ENCODE measurements around the gene SLC25A43. TPM values are rescaled to one million over a fixed set of nuclear protein-coding genes. Genes with fewer than 3 reads are reported as not detected.
A peak's percentile ranks its signal among the peaks of the same experiment; 100 is the strongest.

Gene SLC25A43
- total RNA-seq, 4 donors from 2014 or later: 0.87 to 2.7 (median 1.8) TPM

- Histone ChIP-seq H3K36me3 (peaks cover 0 to 16% of the 10 kb centered on the region in 2 donors), H3K9me3 (no peaks in the 10 kb centered on the region), H3K27ac (no peak overlapping the region), H3K27me3 (no peaks in the 10 kb centered on the region), H3K4me3 (no peak overlapping the region), H3K4me1 (peaks cover 1 to 4% of the 10 kb centered on the region in 2 donors)
- TF ChIP-seq, protein P1, sequence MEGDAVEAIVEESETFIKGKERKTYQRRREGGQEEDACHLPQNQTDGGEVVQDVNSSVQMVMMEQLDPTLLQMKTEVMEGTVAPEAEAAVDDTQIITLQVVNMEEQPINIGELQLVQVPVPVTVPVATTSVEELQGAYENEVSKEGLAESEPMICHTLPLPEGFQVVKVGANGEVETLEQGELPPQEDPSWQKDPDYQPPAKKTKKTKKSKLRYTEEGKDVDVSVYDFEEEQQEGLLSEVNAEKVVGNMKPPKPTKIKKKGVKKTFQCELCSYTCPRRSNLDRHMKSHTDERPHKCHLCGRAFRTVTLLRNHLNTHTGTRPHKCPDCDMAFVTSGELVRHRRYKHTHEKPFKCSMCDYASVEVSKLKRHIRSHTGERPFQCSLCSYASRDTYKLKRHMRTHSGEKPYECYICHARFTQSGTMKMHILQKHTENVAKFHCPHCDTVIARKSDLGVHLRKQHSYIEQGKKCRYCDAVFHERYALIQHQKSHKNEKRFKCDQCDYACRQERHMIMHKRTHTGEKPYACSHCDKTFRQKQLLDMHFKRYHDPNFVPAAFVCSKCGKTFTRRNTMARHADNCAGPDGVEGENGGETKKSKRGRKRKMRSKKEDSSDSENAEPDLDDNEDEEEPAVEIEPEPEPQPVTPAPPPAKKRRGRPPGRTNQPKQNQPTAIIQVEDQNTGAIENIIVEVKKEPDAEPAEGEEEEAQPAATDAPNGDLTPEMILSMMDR (IDR thresholded peaks at IDR 0.05 in 4 of 5, conservative IDR thresholded peaks at IDR 0.05 in 1 of 5): no peak
- TF ChIP-seq POLR2A (IDR thresholded peaks at IDR 0.05): no peak
- intact Hi-C loops (cut with DNase I; ENCODE audit: low total_unique reads): no loop called here
- in situ Hi-C loops (cut with MboI; ENCODE audit: low sequenced_read_pairs in 4 of 4): no loop called here
- no peak for ATAC-seq
- no peak for DNase-seq
Measured at GRCh38 chrX:119474615-119475388, 75.7 kb downstream of the SLC25A43 start.

DNA sequence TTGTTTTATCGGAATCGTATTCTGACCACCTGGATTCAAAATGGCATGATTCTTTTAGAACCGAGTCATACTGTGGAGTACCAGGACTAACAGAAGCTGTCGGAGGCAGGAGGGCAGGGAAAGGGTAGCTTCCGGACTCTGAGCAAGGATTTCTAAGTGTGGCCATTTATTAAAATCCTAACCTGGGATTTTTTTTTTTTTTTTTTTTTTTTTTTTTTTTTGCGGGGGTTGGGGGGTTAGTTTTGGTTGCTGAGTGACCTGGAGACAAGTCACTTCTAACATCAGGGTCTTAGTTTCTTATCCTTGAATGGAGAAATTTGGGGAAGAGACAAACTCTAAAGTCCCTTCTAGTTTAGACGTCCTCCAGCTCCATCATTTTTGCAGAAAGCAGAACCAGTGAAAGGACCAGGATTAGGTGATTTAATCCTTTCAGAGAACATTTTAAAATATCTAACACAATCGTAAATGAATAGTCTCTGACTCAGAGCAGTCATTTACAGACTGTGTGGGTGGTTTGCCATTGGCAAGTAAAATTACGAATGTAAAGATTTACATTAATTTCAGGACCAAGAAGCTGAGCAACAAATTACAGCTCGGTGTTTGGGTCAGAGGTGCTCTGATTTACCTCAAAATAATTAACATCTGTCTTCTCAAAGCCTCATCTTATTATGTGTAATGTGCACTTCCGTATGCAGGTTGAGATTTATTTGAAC, 76.4 kb downstream of the SLC25A43 start:
- H3K36me3 ChIP-seq: peaks cover 0 to 10% of the 10 kb centered on the region in 2 donors
- intact Hi-C loops (cut with DNase I; ENCODE audit: low total_unique reads) (no loop called here), in situ Hi-C loops (cut with MboI; ENCODE audit: low sequenced_read_pairs in 4 of 4) (no loop called here)
- H3K4me3 ChIP-seq: no peak overlapping the region
- H3K27ac ChIP-seq: no peak overlapping the region
- peaks cover 0 to 4% of the 10 kb centered on the region in 2 donors for H3K4me1 ChIP-seq
- no peaks in the 10 kb centered on the region for H3K27me3 ChIP-seq
- H3K9me3 ChIP-seq: no peaks in the 10 kb centered on the region
- DNase-seq (no peak), ATAC-seq (no peak)
- TF ChIP-seq, protein P1 (IDR thresholded peaks at IDR 0.05 in 4 of 5, conservative IDR thresholded peaks at IDR 0.05 in 1 of 5): no peak
- no peak for TF ChIP-seq POLR2A (IDR thresholded peaks at IDR 0.05)

DNA sequence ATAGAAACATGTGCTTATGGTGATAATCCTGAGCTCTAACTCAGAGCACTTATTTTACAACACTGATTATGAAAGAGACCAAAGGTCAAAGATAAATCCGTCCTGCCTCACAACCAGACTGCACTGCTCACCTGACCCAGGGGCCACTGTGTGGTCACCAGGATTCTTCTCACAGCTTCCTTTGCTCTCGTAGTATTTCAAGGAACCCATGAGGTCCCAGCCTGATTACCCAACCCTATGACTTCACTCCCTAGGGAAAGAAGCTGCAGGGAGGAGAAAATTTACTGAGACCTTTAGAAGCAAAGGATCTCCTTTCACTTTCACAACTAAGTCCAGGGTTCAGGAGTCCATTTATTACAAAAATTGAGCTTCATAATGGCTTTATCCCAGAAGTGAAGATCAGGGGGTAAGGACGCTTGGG, 78.7 kb downstream of the SLC25A43 start:
- peaks cover 0 to 4% of the 10 kb centered on the region in 2 donors for H3K4me1 ChIP-seq
- H3K36me3 ChIP-seq: no peaks in the 10 kb centered on the region
- H3K27me3 ChIP-seq: no peaks in the 10 kb centered on the region
- ATAC-seq (peak; percentile 76 to 81), DNase-seq (peak; percentile 39 to 78)
- H3K4me3 ChIP-seq: no peak overlapping the region
- no peaks in the 10 kb centered on the region for H3K9me3 ChIP-seq
- no peak for TF ChIP-seq POLR2A (IDR thresholded peaks at IDR 0.05)
- TF ChIP-seq, protein P1 (IDR thresholded peaks at IDR 0.05 in 4 of 5, conservative IDR thresholded peaks at IDR 0.05 in 1 of 5): no peak
- H3K27ac ChIP-seq: peak overlapping the region; percentile 71 to 79 (median 73)
- in situ Hi-C loops (cut with MboI; ENCODE audit: low sequenced_read_pairs in 4 of 4) (no loop called here), intact Hi-C loops (cut with DNase I; ENCODE audit: low total_unique reads) (no loop called here)

DNA sequence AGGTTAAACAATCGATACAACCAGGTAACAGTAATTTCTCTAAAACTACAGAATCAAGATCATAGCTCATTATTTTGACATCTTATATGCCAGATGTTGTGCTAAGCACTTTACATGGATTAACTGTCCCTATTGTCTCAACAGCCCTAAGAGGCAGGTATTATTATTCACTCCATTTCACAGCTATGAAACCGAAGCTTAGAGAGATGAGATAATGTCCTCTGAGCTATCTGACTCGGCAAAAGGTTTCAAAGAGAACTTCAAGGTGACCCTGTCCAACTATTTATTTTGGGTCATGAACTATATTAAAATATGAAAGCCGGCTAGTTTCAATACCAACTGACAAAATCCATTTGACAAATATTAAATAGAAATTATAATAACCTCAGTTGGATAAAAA, 79.4 kb downstream of the SLC25A43 start:
- Histone ChIP-seq H3K27me3 (no peaks in the 10 kb centered on the region), H3K9me3 (no peaks in the 10 kb centered on the region), H3K4me3 (no peak overlapping the region), H3K36me3 (no peaks in the 10 kb centered on the region), H3K27ac (peak overlapping the region; percentile 71 to 79 (median 73)), H3K4me1 (peaks cover 0 to 4% of the 10 kb centered on the region in 2 donors)
- no peak for DNase-seq
- in situ Hi-C loops (cut with MboI; ENCODE audit: low sequenced_read_pairs in 4 of 4) (no loop called here), intact Hi-C loops (cut with DNase I; ENCODE audit: low total_unique reads) (no loop called here)
- no peak for ATAC-seq
- TF ChIP-seq, protein P1 (IDR thresholded peaks at IDR 0.05 in 4 of 5, conservative IDR thresholded peaks at IDR 0.05 in 1 of 5): no peak

All from gastrocnemius medialis (tissue), 4 donors.